Thyroid gland (tissue), 4 donors: ENCODE results near the gene C1orf87.

Experiments used
- POLR2A ChIP-seq, 2 donors: fragments of 450-650 bp; IDR thresholded peaks; one replicate each; pipeline ENCODE4 v1.6.1; 2017; ENCODE audit warnings: antibody characterized with exemption in 2 of 2, mild to moderate bottlenecking in 2 of 2, moderate library complexity in 1 of 2
- TF ChIP-seq, protein P1 (sequence below), 6 experiments: fragments of 200-600 bp in 3 of 6; fragments of 450-650 bp in 3 of 6; sonication (generic) in 3 of 6; IDR thresholded peaks; one replicate each; pipeline ENCODE4 v1.5.1; 2016 to 2019; ENCODE audit warnings: antibody characterized with exemption in 6 of 6, mild to moderate bottlenecking in 2 of 6, inconsistent platforms in 1 of 6, moderate library complexity in 1 of 6

DNA sequence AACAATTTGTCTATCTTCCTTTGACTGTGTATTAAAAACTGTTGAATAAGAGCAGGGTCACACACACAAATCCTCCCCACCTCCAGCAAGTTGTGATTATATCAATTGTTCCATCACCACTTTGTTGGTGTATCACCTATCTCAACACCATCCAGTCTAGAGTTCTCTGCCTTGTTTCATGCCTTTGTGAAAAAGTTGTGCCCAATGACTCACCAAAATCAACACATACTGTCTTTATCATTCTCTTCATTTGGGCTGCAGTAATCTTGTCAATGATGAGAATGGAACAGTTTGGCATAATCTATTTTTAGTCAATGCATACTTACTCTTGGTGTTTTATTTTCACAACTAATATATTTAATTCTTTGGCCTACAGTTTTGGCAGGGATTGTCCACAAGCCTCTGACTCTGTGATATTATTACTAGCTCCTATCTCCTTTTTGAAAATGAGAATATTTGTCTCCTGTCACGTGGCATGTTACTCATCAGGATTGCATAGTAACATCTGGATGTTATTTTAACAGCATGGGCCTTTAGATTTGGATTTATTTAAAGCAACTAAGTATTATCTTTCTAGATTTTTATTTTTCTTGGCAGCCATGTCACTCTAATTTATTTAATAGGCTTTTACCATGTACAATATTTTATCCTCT is 5.1 kb downstream of the C1orf87 start:
- TF ChIP-seq, protein P1, sequence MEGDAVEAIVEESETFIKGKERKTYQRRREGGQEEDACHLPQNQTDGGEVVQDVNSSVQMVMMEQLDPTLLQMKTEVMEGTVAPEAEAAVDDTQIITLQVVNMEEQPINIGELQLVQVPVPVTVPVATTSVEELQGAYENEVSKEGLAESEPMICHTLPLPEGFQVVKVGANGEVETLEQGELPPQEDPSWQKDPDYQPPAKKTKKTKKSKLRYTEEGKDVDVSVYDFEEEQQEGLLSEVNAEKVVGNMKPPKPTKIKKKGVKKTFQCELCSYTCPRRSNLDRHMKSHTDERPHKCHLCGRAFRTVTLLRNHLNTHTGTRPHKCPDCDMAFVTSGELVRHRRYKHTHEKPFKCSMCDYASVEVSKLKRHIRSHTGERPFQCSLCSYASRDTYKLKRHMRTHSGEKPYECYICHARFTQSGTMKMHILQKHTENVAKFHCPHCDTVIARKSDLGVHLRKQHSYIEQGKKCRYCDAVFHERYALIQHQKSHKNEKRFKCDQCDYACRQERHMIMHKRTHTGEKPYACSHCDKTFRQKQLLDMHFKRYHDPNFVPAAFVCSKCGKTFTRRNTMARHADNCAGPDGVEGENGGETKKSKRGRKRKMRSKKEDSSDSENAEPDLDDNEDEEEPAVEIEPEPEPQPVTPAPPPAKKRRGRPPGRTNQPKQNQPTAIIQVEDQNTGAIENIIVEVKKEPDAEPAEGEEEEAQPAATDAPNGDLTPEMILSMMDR (IDR thresholded peaks at IDR 0.05): no peak
- TF ChIP-seq POLR2A (IDR thresholded peaks at IDR 0.05): no peak
